Peyer's patch (tissue), 4 donors: ENCODE results near the gene SVOPL. TPM values are rescaled to one million over a fixed set of nuclear protein-coding genes. Genes with fewer than 3 reads are reported as not detected.

Source experiments
- DNase-seq, 3 donors: peaks; one replicate each; pipeline ENCODE4 v3.0.0-alpha.2; 2017 to 2019
- H3K27ac ChIP-seq, 4 donors: fragments of 200-600 bp; sonication (generic); one replicate each; pipeline ENCODE4 v1.5.1; 2016 to 2019
- H3K27me3 ChIP-seq, 2 donors: fragments of 200-600 bp; sonication (generic); one replicate each; pipeline ENCODE4 v1.5.1; 2019
- H3K36me3 ChIP-seq, 3 donors: fragments of 200-600 bp; sonication (generic); one replicate each; pipeline ENCODE4 v1.5.1; 2016 to 2019
- H3K4me1 ChIP-seq, 4 donors: fragments of 200-600 bp; sonication (generic); one replicate each; pipeline ENCODE4 v1.5.1; 2016 to 2019
- H3K4me3 ChIP-seq, 4 donors: fragments of 200-600 bp; sonication (generic); 1 replicate in 3 of 4; 2 replicates in 1 of 4; pipeline ENCODE4 v1.5.1; 2016 to 2019; ENCODE audit warnings: mild to moderate bottlenecking in 1 of 4
- H3K9me3 ChIP-seq, 4 donors: fragments of 200-600 bp; sonication (generic); one replicate each; pipeline ENCODE4 v1.5.1; 2016 to 2019; ENCODE audit warnings: mild to moderate bottlenecking in 1 of 4
- POLR2A ChIP-seq, 2 donors: fragments of 450-650 bp; IDR thresholded peaks; one replicate each; pipeline ENCODE4 v1.5.1; 2017; ENCODE audit warnings: antibody characterized with exemption in 2 of 2, mild to moderate bottlenecking in 2 of 2, moderate library complexity in 2 of 2
- total RNA-seq, 4 donors: library from RNA; depleted of rRNA; stranded (reverse); fragments of >200 nt; gene quantifications; one replicate each; pipeline ENCODE4 v1.1.0, GENCODE V29; 2016
- TF ChIP-seq, protein P1 (sequence below), 6 experiments: fragments of 450-650 bp in 4 of 6; fragments of 200-600 bp in 2 of 6; sonication (generic) in 1 of 6; IDR thresholded peaks; one replicate each; pipeline ENCODE4 v1.5.1; 2017 to 2019; ENCODE audit warnings: antibody characterized with exemption in 6 of 6, mild to moderate bottlenecking in 3 of 6, moderate library complexity in 1 of 6

SVOPL gene
- total RNA-seq, 4 donors from 2014 or later, result 0.40 TPM; not detected in 3

DNA sequence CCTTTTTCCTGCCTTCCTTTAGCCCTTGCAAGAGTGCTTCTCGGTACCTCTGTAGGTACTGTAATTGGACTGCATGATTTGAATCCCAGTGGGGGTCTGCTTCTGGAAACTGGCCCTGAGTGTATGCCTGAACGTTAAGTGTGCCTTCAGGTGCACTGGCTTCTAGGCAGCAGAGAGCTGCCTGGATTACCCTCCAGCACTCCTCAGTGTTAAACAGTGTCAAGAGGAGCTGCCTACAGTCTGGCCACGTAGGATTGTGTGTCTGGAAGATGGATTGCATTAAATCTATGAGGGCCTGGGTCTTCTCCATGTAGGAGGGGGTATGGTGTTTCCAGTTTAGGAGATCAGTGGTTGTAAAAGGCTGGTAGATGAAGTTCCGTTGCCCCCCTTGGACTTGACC lies 137.4 kb downstream of the SVOPL start:
- Histone ChIP-seq H3K9me3 (peaks cover 0 to 43% (median 11%) of the 10 kb centered on the region in 4 donors), H3K4me3 (no peak overlapping the region), H3K36me3 (peaks cover 0 to 100% (median 3%) of the 10 kb centered on the region in 3 donors)

GRCh38 chr7:138559448-138559847 lies 141.7 kb downstream of the SVOPL start:
- peaks cover 0 to 59% (median 19%) of the 10 kb centered on the region in 4 donors for H3K9me3 ChIP-seq
- DNase-seq, result no peak

More for the DNA sequence above, 137.4 kb downstream of the SVOPL start:
- no peaks in the 10 kb centered on the region for H3K27me3 ChIP-seq
- no peak for TF ChIP-seq POLR2A (IDR thresholded peaks at IDR 0.05)
- TF ChIP-seq, protein P1, sequence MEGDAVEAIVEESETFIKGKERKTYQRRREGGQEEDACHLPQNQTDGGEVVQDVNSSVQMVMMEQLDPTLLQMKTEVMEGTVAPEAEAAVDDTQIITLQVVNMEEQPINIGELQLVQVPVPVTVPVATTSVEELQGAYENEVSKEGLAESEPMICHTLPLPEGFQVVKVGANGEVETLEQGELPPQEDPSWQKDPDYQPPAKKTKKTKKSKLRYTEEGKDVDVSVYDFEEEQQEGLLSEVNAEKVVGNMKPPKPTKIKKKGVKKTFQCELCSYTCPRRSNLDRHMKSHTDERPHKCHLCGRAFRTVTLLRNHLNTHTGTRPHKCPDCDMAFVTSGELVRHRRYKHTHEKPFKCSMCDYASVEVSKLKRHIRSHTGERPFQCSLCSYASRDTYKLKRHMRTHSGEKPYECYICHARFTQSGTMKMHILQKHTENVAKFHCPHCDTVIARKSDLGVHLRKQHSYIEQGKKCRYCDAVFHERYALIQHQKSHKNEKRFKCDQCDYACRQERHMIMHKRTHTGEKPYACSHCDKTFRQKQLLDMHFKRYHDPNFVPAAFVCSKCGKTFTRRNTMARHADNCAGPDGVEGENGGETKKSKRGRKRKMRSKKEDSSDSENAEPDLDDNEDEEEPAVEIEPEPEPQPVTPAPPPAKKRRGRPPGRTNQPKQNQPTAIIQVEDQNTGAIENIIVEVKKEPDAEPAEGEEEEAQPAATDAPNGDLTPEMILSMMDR (IDR thresholded peaks at IDR 0.05), result no peak
- H3K4me1 ChIP-seq, result no peaks in the 10 kb centered on the region
- no peak for DNase-seq
- no peak overlapping the region for H3K27ac ChIP-seq

GRCh38 chr7:138556771-138557484 lies 144.2 kb downstream of the SVOPL start:
- H3K9me3 ChIP-seq, result peaks cover 0 to 48% (median 14%) of the 10 kb centered on the region in 4 donors
- no peak overlapping the region for H3K27ac ChIP-seq
- H3K27me3 ChIP-seq, result no peaks in the 10 kb centered on the region
- DNase-seq, result no peak
- no peak overlapping the region for H3K4me3 ChIP-seq
- no peaks in the 10 kb centered on the region for H3K4me1 ChIP-seq
- H3K36me3 ChIP-seq, result peaks cover 0 to 100% (median 4%) of the 10 kb centered on the region in 3 donors
- TF ChIP-seq POLR2A (IDR thresholded peaks at IDR 0.05), result no peak
- TF ChIP-seq, protein P1 (IDR thresholded peaks at IDR 0.05), result no peak

More at GRCh38 chr7:138559448-138559847, 141.7 kb downstream of the SVOPL start:
- no peaks in the 10 kb centered on the region for H3K27me3 ChIP-seq
- H3K36me3 ChIP-seq, result peaks cover 0 to 100% (median 7%) of the 10 kb centered on the region in 3 donors
- no peak overlapping the region for H3K27ac ChIP-seq
- no peaks in the 10 kb centered on the region for H3K4me1 ChIP-seq
- no peak overlapping the region for H3K4me3 ChIP-seq
- no peak for TF ChIP-seq POLR2A (IDR thresholded peaks at IDR 0.05)
- TF ChIP-seq, protein P1 (IDR thresholded peaks at IDR 0.05), result no peak

DNA sequence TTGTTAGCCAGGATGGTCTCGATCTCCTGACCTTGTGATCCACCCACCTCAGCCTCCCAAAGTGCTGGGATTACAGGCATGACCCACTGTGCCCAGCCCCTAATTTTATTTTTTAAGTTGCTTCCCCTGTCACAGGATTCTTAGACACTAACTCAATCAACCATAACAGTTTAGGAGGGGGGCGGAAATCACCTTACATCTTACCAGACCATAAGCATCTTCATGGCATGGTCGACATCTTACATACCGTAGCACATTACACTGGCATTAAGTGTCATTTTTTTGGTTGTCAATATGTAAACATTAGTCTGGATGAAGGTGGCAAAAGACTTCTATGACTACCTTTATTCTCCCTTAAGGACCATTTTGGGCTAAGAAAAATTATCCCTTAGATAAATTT lies 145.5 kb downstream of the SVOPL start:
- peaks cover 0 to 100% (median 4%) of the 10 kb centered on the region in 3 donors for H3K36me3 ChIP-seq

GRCh38 chr7:138554674-138555073 lies 146.5 kb downstream of the SVOPL start:
- H3K4me1 ChIP-seq, result no peaks in the 10 kb centered on the region

More for the DNA sequence above, 145.5 kb downstream of the SVOPL start:
- H3K27me3 ChIP-seq, result no peaks in the 10 kb centered on the region
- no peak overlapping the region for H3K27ac ChIP-seq
- H3K9me3 ChIP-seq, result peaks cover 0 to 47% (median 14%) of the 10 kb centered on the region in 4 donors
- no peaks in the 10 kb centered on the region for H3K4me1 ChIP-seq
- DNase-seq, result no peak
- no peak overlapping the region for H3K4me3 ChIP-seq
- TF ChIP-seq, protein P1 (IDR thresholded peaks at IDR 0.05), result no peak
- no peak for TF ChIP-seq POLR2A (IDR thresholded peaks at IDR 0.05)

More at GRCh38 chr7:138554674-138555073, 146.5 kb downstream of the SVOPL start:
- Histone ChIP-seq H3K36me3 (peaks cover 0 to 94% (median 4%) of the 10 kb centered on the region in 3 donors), H3K27me3 (no peaks in the 10 kb centered on the region), H3K27ac (no peak overlapping the region), H3K9me3 (peaks cover 0 to 41% (median 14%) of the 10 kb centered on the region in 4 donors), H3K4me3 (no peak overlapping the region)
- no peak for DNase-seq
- TF ChIP-seq, protein P1 (IDR thresholded peaks at IDR 0.05), result no peak
- TF ChIP-seq POLR2A (IDR thresholded peaks at IDR 0.05), result no peak
